HL-60 (cell line): Measurements from ENCODE around the gene REL.
"Not testable (repeated sequence)": the region's sequence is repeated elsewhere in the genome, so short reads cannot be mapped to it uniquely, and the experiment has no call there.

Experiments used
- DNase-seq, 2 experiments: peaks; one replicate each; pipeline ENCODE4 v3.0.0-alpha.2; 2010 to 2020; ENCODE audit warnings: low read depth in 1 of 2, low spot score in 1 of 2
- H3K27ac ChIP-seq: fragments of 250-450 bp; sonication (Bioruptor Pico); replicated peaks from 2 replicates; pipeline ENCODE4 v1.5.1; 2020; ENCODE audit warnings: mild to moderate bottlenecking, moderate library complexity
- H3K27me3 ChIP-seq: fragments of 250-450 bp; sonication (Bioruptor Pico); 2 replicates; pipeline ENCODE4 v1.5.1; 2021; ENCODE audit warnings: mild to moderate bottlenecking, moderate library complexity; ENCODE audit not compliant: insufficient read depth, poor library complexity, severe bottlenecking
- H3K4me3 ChIP-seq: replicated peaks from 2 replicates; pipeline ENCODE4 v1.5.1; 2011; ENCODE audit warnings: mild to moderate bottlenecking, control low read depth, low read length; ENCODE audit not compliant: insufficient read depth
- GABPA ChIP-seq: IDR thresholded peaks from 2 replicates; pipeline ENCODE4 v1.6.1; 2012; ENCODE audit warnings: low read depth
- POLR2AphosphoS5 ChIP-seq: IDR thresholded peaks from 2 replicates; pipeline ENCODE4 v1.6.1; 2012; ENCODE audit warnings: low read depth
- REST ChIP-seq: IDR thresholded peaks from 2 replicates; pipeline ENCODE4 v1.6.1; 2012; ENCODE audit warnings: low read depth; ENCODE audit not compliant: insufficient replicate concordance
- SPI1 ChIP-seq: IDR thresholded peaks from 2 replicates; pipeline ENCODE4 v1.6.1; 2012; ENCODE audit warnings: low read depth, mild to moderate bottlenecking, borderline replicate concordance
- TF ChIP-seq, protein P1 (sequence below): IDR thresholded peaks from one replicate; pipeline ENCODE4 v1.5.1; 2011; ENCODE audit warnings: low read length, control low read depth, inconsistent platforms; ENCODE audit not compliant: insufficient read depth

Gene REL

DNA sequence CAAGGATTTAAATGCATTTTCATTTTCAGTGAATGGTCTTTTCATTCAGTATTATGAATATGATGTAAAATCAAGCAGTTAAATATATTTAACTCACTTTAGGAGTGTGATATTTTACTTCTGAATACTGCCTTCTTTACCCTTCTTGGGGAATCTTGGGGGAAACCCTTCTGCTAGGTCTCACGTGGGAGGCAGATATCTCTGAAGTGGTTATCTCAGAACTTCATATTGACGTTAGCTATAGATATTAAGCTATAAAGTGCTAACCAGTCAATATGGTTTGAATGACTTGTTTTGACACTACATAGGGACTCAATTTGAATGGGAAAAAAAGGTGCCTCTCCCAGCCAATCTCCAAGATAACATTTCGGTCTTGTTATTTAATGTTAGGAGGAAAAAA lies 9.8 kb downstream of the REL start:
- H3K4me3 ChIP-seq, result no peak overlapping the region
- no peak overlapping the region for H3K27ac ChIP-seq

DNA sequence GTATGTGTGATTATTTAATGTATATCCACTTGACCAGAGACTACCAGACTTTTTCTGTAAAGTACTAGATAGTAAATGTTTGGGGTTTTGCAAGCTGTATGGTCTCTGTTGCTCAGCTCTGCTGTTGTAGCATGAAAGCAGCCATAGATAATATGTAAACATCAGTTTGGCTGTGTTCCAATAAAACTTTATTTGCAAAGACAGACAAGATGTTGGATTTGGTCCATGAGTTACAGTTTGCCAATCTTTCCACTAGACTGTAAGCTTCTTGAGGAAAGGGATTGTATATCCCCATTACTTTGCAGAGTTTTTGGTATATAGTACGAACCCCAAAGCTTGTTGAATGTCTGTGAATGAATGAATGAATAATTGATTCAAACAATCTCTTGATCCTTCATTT lies 17.2 kb downstream of the REL start:
- no peaks in the 10 kb centered on the region for H3K27me3 ChIP-seq
- no peak overlapping the region for H3K4me3 ChIP-seq
- TF ChIP-seq, protein P1, sequence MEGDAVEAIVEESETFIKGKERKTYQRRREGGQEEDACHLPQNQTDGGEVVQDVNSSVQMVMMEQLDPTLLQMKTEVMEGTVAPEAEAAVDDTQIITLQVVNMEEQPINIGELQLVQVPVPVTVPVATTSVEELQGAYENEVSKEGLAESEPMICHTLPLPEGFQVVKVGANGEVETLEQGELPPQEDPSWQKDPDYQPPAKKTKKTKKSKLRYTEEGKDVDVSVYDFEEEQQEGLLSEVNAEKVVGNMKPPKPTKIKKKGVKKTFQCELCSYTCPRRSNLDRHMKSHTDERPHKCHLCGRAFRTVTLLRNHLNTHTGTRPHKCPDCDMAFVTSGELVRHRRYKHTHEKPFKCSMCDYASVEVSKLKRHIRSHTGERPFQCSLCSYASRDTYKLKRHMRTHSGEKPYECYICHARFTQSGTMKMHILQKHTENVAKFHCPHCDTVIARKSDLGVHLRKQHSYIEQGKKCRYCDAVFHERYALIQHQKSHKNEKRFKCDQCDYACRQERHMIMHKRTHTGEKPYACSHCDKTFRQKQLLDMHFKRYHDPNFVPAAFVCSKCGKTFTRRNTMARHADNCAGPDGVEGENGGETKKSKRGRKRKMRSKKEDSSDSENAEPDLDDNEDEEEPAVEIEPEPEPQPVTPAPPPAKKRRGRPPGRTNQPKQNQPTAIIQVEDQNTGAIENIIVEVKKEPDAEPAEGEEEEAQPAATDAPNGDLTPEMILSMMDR, result no peak
- TF ChIP-seq POLR2AphosphoS5, result no peak
- TF ChIP-seq SPI1, result no peak
- H3K27ac ChIP-seq, result no peak overlapping the region
- no peak for DNase-seq

More for the DNA sequence above, 9.8 kb downstream of the REL start:
- H3K27me3 ChIP-seq, result no peaks in the 10 kb centered on the region
- DNase-seq, result no peak
- TF ChIP-seq, protein P1, result no peak
- TF ChIP-seq POLR2AphosphoS5, result no peak
- no peak for TF ChIP-seq REST
- TF ChIP-seq GABPA, result no peak
- no peak for TF ChIP-seq SPI1

- H3K4me3 ChIP-seq, result no peak overlapping the region
- TF ChIP-seq GABPA (no peak), REST (no peak), POLR2AphosphoS5 (no peak), SPI1 (no peak)
- TF ChIP-seq, protein P1, result no peak
- no peaks in the 10 kb centered on the region for H3K27me3 ChIP-seq
- DNase-seq, result no peak
- H3K27ac ChIP-seq, result no peak overlapping the region
These were observed 18.0 kb downstream of the REL start for GRCh38 chr2:60899230-60899891.

- TF ChIP-seq SPI1 (no peak), POLR2AphosphoS5 (no peak), GABPA (no peak), REST (no peak)
- TF ChIP-seq, protein P1, result no peak
- no peaks in the 10 kb centered on the region for H3K27me3 ChIP-seq
- no peak overlapping the region; the same call in 1 of the 2 replicates for H3K27ac ChIP-seq
- no peak overlapping the region for H3K4me3 ChIP-seq
- DNase-seq, result no peak
These were observed 18.5 kb downstream of the REL start for GRCh38 chr2:60899892-60900249.

- H3K27me3 ChIP-seq, DNase-seq, H3K4me3 ChIP-seq, H3K27ac ChIP-seq: not testable (repeated sequence)
These were observed 19.9 kb downstream of the REL start for GRCh38 chr2:60901296-60901695.
